Liver (tissue), 9 donors: ENCODE measurements around the gene IRF8. TPM values are rescaled to one million over a fixed set of nuclear protein-coding genes. Genes with fewer than 3 reads are reported as not detected.

Experiments used
- DNase-seq: peaks from one replicate; pipeline ENCODE4 v3.0.0-alpha.2; 2017; ENCODE audit warnings: low spot score
- H3K27ac ChIP-seq, 2 donors: one replicate each; pipeline ENCODE4 v1.7.0; 2013; ENCODE audit warnings: inconsistent platforms in 2 of 2, low read length in 2 of 2, control low read depth in 1 of 2, low read depth in 1 of 2, mild to moderate bottlenecking in 1 of 2
- H3K27me3 ChIP-seq, 4 donors: one replicate each; pipeline versions ENCODE4 v1.6.1 to v1.7.0; 2013; ENCODE audit warnings: low read length in 3 of 4, inconsistent platforms in 1 of 4, mild to moderate bottlenecking in 1 of 4, moderate library complexity in 1 of 4; ENCODE audit not compliant: control insufficient read depth in 4 of 4, insufficient read depth in 4 of 4
- H3K36me3 ChIP-seq, 4 donors: one replicate each; pipeline versions ENCODE4 v1.6.1 to v1.7.0; 2013; ENCODE audit warnings: low read length in 3 of 4, mild to moderate bottlenecking in 3 of 4, low read depth in 1 of 4, moderate library complexity in 1 of 4; ENCODE audit not compliant: control insufficient read depth in 4 of 4, insufficient read depth in 3 of 4
- H3K4me1 ChIP-seq, 4 donors: one replicate each; pipeline versions ENCODE4 v1.6.1 to v1.7.0; 2013; ENCODE audit warnings: low read length in 3 of 4, mild to moderate bottlenecking in 3 of 4, moderate library complexity in 1 of 4; ENCODE audit not compliant: control insufficient read depth in 4 of 4, insufficient read depth in 4 of 4
- H3K4me3 ChIP-seq, 3 donors: one replicate each; pipeline versions ENCODE4 v1.6.1 to v1.7.0; 2013; ENCODE audit warnings: low read length in 3 of 3, control low read depth in 1 of 3, low read depth in 1 of 3, mild to moderate bottlenecking in 1 of 3
- H3K9ac ChIP-seq, 2 donors: one replicate each; pipeline ENCODE4 v1.7.0; 2013; ENCODE audit warnings: low read length in 2 of 2, mild to moderate bottlenecking in 2 of 2, moderate library complexity in 2 of 2, control low read depth in 1 of 2, low read depth in 1 of 2
- H3K9me3 ChIP-seq, 4 donors: one replicate each; pipeline versions ENCODE4 v1.6.1 to v1.7.0; 2013; ENCODE audit warnings: low read length in 3 of 4; ENCODE audit not compliant: control insufficient read depth in 4 of 4
- EGR1 ChIP-seq, 2 donors: IDR thresholded peaks; 2 replicates each; pipeline ENCODE4 v1.6.1; 2016 to 2018; ENCODE audit warnings: antibody characterized with exemption in 2 of 2, low read depth in 2 of 2
- FOXA1 ChIP-seq: IDR thresholded peaks from 2 replicates; pipeline ENCODE4 v1.6.1; 2016; ENCODE audit warnings: antibody characterized with exemption
- FOXA2 ChIP-seq: IDR thresholded peaks from 2 replicates; pipeline ENCODE4 v1.6.1; 2016; ENCODE audit warnings: antibody characterized with exemption
- GABPA ChIP-seq, 2 donors: IDR thresholded peaks in 1 of 2; conservative IDR thresholded peaks in 1 of 2; 2 replicates each; pipeline ENCODE4 v1.6.1; 2016; ENCODE audit warnings: antibody characterized with exemption in 2 of 2, mild to moderate bottlenecking in 1 of 2, moderate library complexity in 1 of 2
- HNF4G ChIP-seq: IDR thresholded peaks from 2 replicates; pipeline ENCODE4 v1.6.1; 2016; ENCODE audit warnings: antibody characterized with exemption
- JUND ChIP-seq, 2 donors: IDR thresholded peaks; 2 replicates each; pipeline ENCODE4 v1.6.1; 2016; ENCODE audit warnings: antibody characterized with exemption in 2 of 2
- NR2F2 ChIP-seq: IDR thresholded peaks from 2 replicates; pipeline ENCODE4 v1.6.1; 2016; ENCODE audit warnings: antibody characterized with exemption
- RAD21 ChIP-seq, 2 donors: IDR thresholded peaks; 2 replicates each; pipeline ENCODE4 v1.6.1; 2016; ENCODE audit warnings: antibody characterized with exemption in 2 of 2, mild to moderate bottlenecking in 2 of 2
- REST ChIP-seq: IDR thresholded peaks from 2 replicates; pipeline ENCODE4 v1.6.1; 2016; ENCODE audit warnings: antibody characterized with exemption, mild to moderate bottlenecking
- RXRA ChIP-seq, 2 donors: IDR thresholded peaks; 2 replicates each; pipeline ENCODE4 v1.6.1; 2017 to 2018; ENCODE audit warnings: antibody characterized with exemption in 2 of 2, mild to moderate bottlenecking in 1 of 2
- SP1 ChIP-seq: IDR thresholded peaks from 2 replicates; pipeline ENCODE4 v1.6.1; 2018; ENCODE audit warnings: antibody characterized with exemption, mild to moderate bottlenecking
- TAF1 ChIP-seq: conservative IDR thresholded peaks from 2 replicates; pipeline ENCODE4 v1.6.1; 2016; ENCODE audit warnings: antibody characterized with exemption, mild to moderate bottlenecking
- YY1 ChIP-seq: IDR thresholded peaks from 2 replicates; pipeline ENCODE4 v1.6.1; 2016; ENCODE audit warnings: antibody characterized with exemption, mild to moderate bottlenecking
- ZBTB33 ChIP-seq: IDR thresholded peaks from 2 replicates; pipeline ENCODE4 v1.6.1; 2016; ENCODE audit warnings: antibody characterized with exemption
- WGBS: extraction: QIAGEN DNeasy Blood & Tissue Kit; methylation state at CpG from one replicate; pipeline ENCODE4 v1.1.7; 2013; 5-methylcytosine and 5-hydroxymethylcytosine counted together
- polyA plus RNA-seq, 2 donors: library from polyadenylated mRNA; stranded (reverse) in 1 of 2; unstranded in 1 of 2; fragments of 200-250 nt in 1 of 2; fragments of >200 nt in 1 of 2; fragmentation: Nextera tagmentation in 1 of 2; extraction: Ambion mirVana in 1 of 2; gene quantifications; one replicate each; pipeline versions ENCODE4 v1.2.1 to v1.2.3, GENCODE V29; 2013 to 2015
- total RNA-seq, 2 donors: library from RNA; depleted of rRNA; stranded (reverse); fragments of >200 nt; gene quantifications; one replicate each; pipeline ENCODE4 v1.2.3, GENCODE V29; 2014
- TF ChIP-seq, protein P1 (sequence below): fragments of 150-350 bp; IDR thresholded peaks from 2 replicates; pipeline ENCODE4 v1.5.1; 2017; ENCODE audit warnings: improper control_type of control experiment, low read depth, low read length; ENCODE audit not compliant: missing input control
- TF ChIP-seq, protein P2 (sequence below): IDR thresholded peaks from 2 replicates; pipeline ENCODE4 v1.6.1; 2016; ENCODE audit warnings: antibody characterized with exemption
- TF ChIP-seq, protein P3 (sequence below): IDR thresholded peaks from 2 replicates; pipeline ENCODE4 v1.6.1; 2016; ENCODE audit warnings: antibody characterized with exemption
- donor health status: healthy.
- donor health status: healthy.
- donor health status: healthy.
- donor health status: healthy.
- donor health status: healthy.

The IRF8 gene
- total and polyA plus RNA-seq, 4 donors = 5.1 to 25.8 (median 12.3) TPM

GRCh38 chr16:85879549-85879948 lies 19.4 kb upstream of the IRF8 start:
- no peak for TF ChIP-seq ZBTB33
- TF ChIP-seq, protein P1, sequence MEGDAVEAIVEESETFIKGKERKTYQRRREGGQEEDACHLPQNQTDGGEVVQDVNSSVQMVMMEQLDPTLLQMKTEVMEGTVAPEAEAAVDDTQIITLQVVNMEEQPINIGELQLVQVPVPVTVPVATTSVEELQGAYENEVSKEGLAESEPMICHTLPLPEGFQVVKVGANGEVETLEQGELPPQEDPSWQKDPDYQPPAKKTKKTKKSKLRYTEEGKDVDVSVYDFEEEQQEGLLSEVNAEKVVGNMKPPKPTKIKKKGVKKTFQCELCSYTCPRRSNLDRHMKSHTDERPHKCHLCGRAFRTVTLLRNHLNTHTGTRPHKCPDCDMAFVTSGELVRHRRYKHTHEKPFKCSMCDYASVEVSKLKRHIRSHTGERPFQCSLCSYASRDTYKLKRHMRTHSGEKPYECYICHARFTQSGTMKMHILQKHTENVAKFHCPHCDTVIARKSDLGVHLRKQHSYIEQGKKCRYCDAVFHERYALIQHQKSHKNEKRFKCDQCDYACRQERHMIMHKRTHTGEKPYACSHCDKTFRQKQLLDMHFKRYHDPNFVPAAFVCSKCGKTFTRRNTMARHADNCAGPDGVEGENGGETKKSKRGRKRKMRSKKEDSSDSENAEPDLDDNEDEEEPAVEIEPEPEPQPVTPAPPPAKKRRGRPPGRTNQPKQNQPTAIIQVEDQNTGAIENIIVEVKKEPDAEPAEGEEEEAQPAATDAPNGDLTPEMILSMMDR = no peak
- TF ChIP-seq YY1 = no peak
- TF ChIP-seq FOXA1 = no peak
- no peak for TF ChIP-seq RXRA (IDR thresholded peaks at IDR 0.05)
- no peak for TF ChIP-seq HNF4G
- TF ChIP-seq TAF1 = no peak
- no peak for TF ChIP-seq EGR1 (IDR thresholded peaks at IDR 0.05; ENCODE audit: low read depth in 2 of 2)
- no peak for TF ChIP-seq REST
- H3K9me3 ChIP-seq = no peaks in the 10 kb centered on the region
- H3K27ac ChIP-seq = no peak overlapping the region
- no peak overlapping the region for H3K9ac ChIP-seq
- no peaks in the 10 kb centered on the region for H3K36me3 ChIP-seq
- H3K27me3 ChIP-seq = no peaks in the 10 kb centered on the region
- 87% methylated on average over 6 of the region's 6 CpGs for WGBS
- H3K4me1 ChIP-seq = peaks cover 0 to 8% (median 0%) of the 10 kb centered on the region in 4 donors
- no peak for DNase-seq
- no peak overlapping the region for H3K4me3 ChIP-seq

GRCh38 chr16:85879975-85880831 lies 18.8 kb upstream of the IRF8 start:
- 93% methylated on average over 3 of the region's 3 CpGs for WGBS
- H3K4me3 ChIP-seq = no peak overlapping the region
- no peaks in the 10 kb centered on the region for H3K27me3 ChIP-seq
- no peak overlapping the region for H3K9ac ChIP-seq
- H3K4me1 ChIP-seq = peaks cover 0 to 8% (median 0%) of the 10 kb centered on the region in 4 donors
- no peaks in the 10 kb centered on the region for H3K9me3 ChIP-seq
- no peak overlapping the region for H3K27ac ChIP-seq
- DNase-seq = no peak
- H3K36me3 ChIP-seq = no peaks in the 10 kb centered on the region
- no peak for TF ChIP-seq GABPA (IDR thresholded peaks at IDR 0.05 in 1 of 2, conservative IDR thresholded peaks at IDR 0.05 in 1 of 2)
- no peak for TF ChIP-seq ZBTB33
- TF ChIP-seq, protein P2, sequence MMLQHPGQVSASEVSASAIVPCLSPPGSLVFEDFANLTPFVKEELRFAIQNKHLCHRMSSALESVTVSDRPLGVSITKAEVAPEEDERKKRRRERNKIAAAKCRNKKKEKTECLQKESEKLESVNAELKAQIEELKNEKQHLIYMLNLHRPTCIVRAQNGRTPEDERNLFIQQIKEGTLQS = no peak
- TF ChIP-seq RAD21 (IDR thresholded peaks at IDR 0.05) = no peak
- TF ChIP-seq SP1 = no peak
- TF ChIP-seq, protein P1 = no peak
- TF ChIP-seq FOXA2 = no peak
- no peak for TF ChIP-seq JUND (IDR thresholded peaks at IDR 0.05)
- no peak for TF ChIP-seq NR2F2
- no peak for TF ChIP-seq RXRA (IDR thresholded peaks at IDR 0.05)
- TF ChIP-seq, protein P3, sequence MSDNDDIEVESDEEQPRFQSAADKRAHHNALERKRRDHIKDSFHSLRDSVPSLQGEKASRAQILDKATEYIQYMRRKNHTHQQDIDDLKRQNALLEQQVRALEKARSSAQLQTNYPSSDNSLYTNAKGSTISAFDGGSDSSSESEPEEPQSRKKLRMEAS = no peak
- no peak for TF ChIP-seq FOXA1
- no peak for TF ChIP-seq EGR1 (IDR thresholded peaks at IDR 0.05; ENCODE audit: low read depth in 2 of 2)
- TF ChIP-seq TAF1 = no peak
